K562 (cell line): ENCODE results near the gene FAM72C. TPM values are rescaled to one million over a fixed set of nuclear protein-coding genes. Genes with fewer than 3 reads are reported as not detected.
"Not testable (repeated sequence)": the region's sequence is repeated elsewhere in the genome, so short reads cannot be mapped to it uniquely, and the experiment has no call there.

Experiments
- ATAC-seq: fragments of 200-7000 bp; cut with Tn5 transposase; 3 replicates; pipeline ENCODE4 v1.9.1; 2020; ENCODE audit warnings: moderate library complexity
- Bru-seq: library from RNA; stranded (reverse); fragments of 400-500 nt; gene quantifications from one replicate; lab custom pipeline; 2021; lab: Mats Ljungman, UMichigan
- BruChase-seq, 2 experiments: library from RNA; stranded (reverse); fragments of 400-500 nt; gene quantifications; one replicate each; lab custom pipeline; 2021; lab: Mats Ljungman, UMichigan
- BruUV-seq: library from RNA; stranded (reverse); fragments of 400-500 nt; replicated peaks from 2 replicates; lab custom pipeline; 2021; lab: Mats Ljungman, UMichigan
- CTCF ChIA-PET: fragments of 300-600 bp; formaldehyde crosslinking; extraction: SDS; loops from one replicate; lab custom pipeline; 2021; ENCODE audit warnings: low intra/inter-chr PET ratio; lab: Yijun Ruan, JAX
- POLR2A ChIA-PET: fragments of 300-600, 350-650 bp; sonication (Branson Sonifier 250); formaldehyde crosslinking; extraction: SDS; loops from one replicate; lab custom pipeline; 2021; ENCODE audit warnings: antibody characterized with exemption, inconsistent platforms; lab: Yijun Ruan, JAX
- DNase-seq, 4 experiments: peaks; one replicate each; pipeline versions ENCODE4 v3.0.0 to v3.0.0-alpha.2; 2011 to 2018; ENCODE audit warnings: low spot score in 3 of 4, mixed read lengths in 3 of 4; ENCODE audit errors: extremely low read depth in 1 of 4
- FAIRE-seq: peaks from 2 replicates; lab custom pipeline; 2011; peaks lifted over from hg19 to GRCh38; lab: Jason Lieb, UNC
- H2AFZ ChIP-seq: 2 replicates; pipeline ENCODE4 v1.6.0; 2011; ENCODE audit warnings: low read depth, low read length, control low read depth, inconsistent platforms
- H3K27ac ChIP-seq: fragments of 200-600 bp; 3 replicates; pipeline ENCODE4 v1.8.0; 2011; ENCODE audit warnings: low read depth, mild to moderate bottlenecking, control low read depth, inconsistent platforms, low read length, moderate library complexity, mixed read lengths; ENCODE audit errors: extremely low read depth
- H3K27me3 ChIP-seq, 2 experiments: fragments of 300-600 bp in 1 of 2; 2 replicates in 1 of 2; 3 replicates in 1 of 2; pipeline versions ENCODE4 v1.6.0 to v1.8.0; 2011; ENCODE audit warnings: inconsistent platforms in 2 of 2, low read length in 2 of 2, mild to moderate bottlenecking in 1 of 2, mixed read lengths in 1 of 2, moderate library complexity in 1 of 2; ENCODE audit not compliant: control insufficient read depth in 2 of 2, insufficient read depth in 2 of 2
- H3K36me3 ChIP-seq: fragments of 300-600 bp; 3 replicates; pipeline ENCODE4 v1.8.0; 2011; ENCODE audit warnings: mild to moderate bottlenecking, low read length, inconsistent platforms; ENCODE audit not compliant: control insufficient read depth, insufficient read depth
- H3K4me1 ChIP-seq, 2 experiments: fragments of 200-600 bp in 1 of 2; replicated peaks in 1 of 2; 2 replicates in 1 of 2; 3 replicates in 1 of 2; pipeline versions ENCODE4 v1.5.1 to v1.8.0; 2011; ENCODE audit warnings: inconsistent platforms in 2 of 2, low read length in 2 of 2, mild to moderate bottlenecking in 1 of 2, mixed read lengths in 1 of 2, moderate library complexity in 1 of 2; ENCODE audit not compliant: control insufficient read depth in 2 of 2, insufficient read depth in 2 of 2
- H3K4me2 ChIP-seq: 2 replicates; pipeline ENCODE4 v1.6.1; 2011; ENCODE audit warnings: low read length, control low read depth, inconsistent platforms, mixed read lengths; ENCODE audit not compliant: insufficient read depth
- H3K4me3 ChIP-seq: fragments of 200-600 bp; sonication (generic), shearing (Covaris generic); 2 replicates; pipeline ENCODE4 v1.5.1; 2016; ENCODE audit warnings: control low read depth, inconsistent platforms
- H3K79me2 ChIP-seq: fragments of 200-600 bp; 3 replicates; pipeline ENCODE4 v1.8.0; 2011; ENCODE audit warnings: low read length, inconsistent platforms; ENCODE audit not compliant: control insufficient read depth, insufficient read depth
- H3K9ac ChIP-seq, 2 experiments: 2 replicates each; pipeline versions ENCODE4 v1.6.0 to v1.6.1; 2011; ENCODE audit warnings: low read depth in 2 of 2, low read length in 2 of 2, control low read depth in 1 of 2, inconsistent platforms in 1 of 2, mild to moderate bottlenecking in 1 of 2, mixed read lengths in 1 of 2; ENCODE audit not compliant: insufficient read depth in 1 of 2
- H3K9me1 ChIP-seq: one replicate; pipeline ENCODE4 v1.6.0; 2011; ENCODE audit warnings: inconsistent platforms, mild to moderate bottlenecking, low read length, moderate library complexity; ENCODE audit not compliant: control insufficient read depth, insufficient read depth
- H3K9me3 ChIP-seq: replicated peaks from 2 replicates; pipeline ENCODE4 v1.5.1; 2011; ENCODE audit warnings: low read depth, low read length, inconsistent platforms; ENCODE audit not compliant: control insufficient read depth, insufficient read depth
- H4K20me1 ChIP-seq: replicated peaks from 2 replicates; pipeline ENCODE4 v1.6.1; 2011; ENCODE audit warnings: low read length, inconsistent platforms, mixed read lengths; ENCODE audit not compliant: control insufficient read depth, insufficient read depth
- WGBS: fragments of 100-300 bp; shearing (Covaris generic); methylation state at CpG from one replicate; pipeline ENCODE4 v1.1.6; 2016; ENCODE audit warnings: low coverage, mixed read lengths; ENCODE audit not compliant: insufficient coverage; ENCODE audit errors: missing lambda C conversion rate; 5-methylcytosine and 5-hydroxymethylcytosine counted together
- in situ Hi-C: fragments of 300-500 bp; cut with MboI; formaldehyde crosslinking; loops from 4 replicates; pipeline ENCODE4 v1.15.0; 2018; ENCODE audit warnings: inconsistent platforms, mixed read lengths
- intact Hi-C: fragments of 100-400 bp; cut with micrococcal nuclease; formaldehyde crosslinking; loops from 2 replicates; pipeline ENCODE4 v1.14.2; 2022
- long read RNA-seq, 3 experiments: library from polyadenylated mRNA in 2 of 3; library from RNA in 1 of 3; unstranded in 2 of 3; stranded (forward) in 1 of 3; transcript quantifications; one replicate each; pipeline ENCODE4 v2.0.0, GENCODE V29; 2019 to 2022
- polyA minus RNA-seq, 3 experiments: library from RNA; depleted of rRNA, polyadenylated mRNA; stranded (reverse); fragments of >200 nt; gene quantifications; 2 replicates each; pipeline ENCODE4 v1.2.3, GENCODE V29; 2011
- polyA plus RNA-seq, 8 experiments: library from polyadenylated mRNA; depleted of rRNA in 4 of 8; stranded (reverse) in 5 of 8; unstranded in 3 of 8; fragments of >200 nt; fragmentation: Nextera tagmentation in 2 of 8; fragmentation: Illumina TruSeq in 1 of 8; extraction: Ambion mirVana in 2 of 8; extraction: Trizol in 1 of 8; gene quantifications; 2 replicates each; pipeline versions ENCODE4 v1.2.1 to v1.2.3, GENCODE V29; 2011 to 2014; ENCODE audit warnings: inconsistent platforms in 1 of 8, missing spikeins in 1 of 8
- total RNA-seq, 7 experiments: library from RNA; depleted of rRNA in 6 of 7; stranded (reverse); fragments of >200 nt in 6 of 7; fragmentation: Illumina TruSeq in 2 of 7; extraction: Trizol in 2 of 7; gene quantifications; 2 replicates each; pipeline versions ENCODE4 v1.2.1 to v1.2.3, GENCODE V29; 2011 to 2021; ENCODE audit warnings: low replicate concordance in 1 of 7

Gene FAM72C
- 4.3 and 10.5 TPM in 2 replicates for total RNA-seq (2011; cell fraction: chromatin; rRNA removed; ENCODE audit: low replicate concordance)
- 2.3 and 5.1 TPM in 2 replicates for total RNA-seq (2011; cell fraction: nucleolus; rRNA removed)
- 8.2 and 10.0 TPM in 2 replicates for total RNA-seq (2011; cell fraction: nucleoplasm; rRNA removed)
- 12.7 and 15.7 TPM in 2 replicates for total RNA-seq (2014; rRNA removed)
- total RNA-seq (2014; rRNA removed; fragmentation: Illumina TruSeq; extraction: Trizol), result 19.6 and 22.3 TPM in 2 replicates
- total RNA-seq (2015; rRNA removed; fragmentation: Illumina TruSeq; extraction: Trizol), result 17.0 and 17.1 TPM in 2 replicates
- 15.5 and 20.7 TPM in 2 replicates for total RNA-seq (2021)
- polyA plus RNA-seq (2011; rRNA removed), result 26.6 and 33.1 TPM in 2 replicates
- 6.8 and 14.5 TPM in 2 replicates for polyA plus RNA-seq (2011; cell fraction: cytosol; rRNA removed)
- 10.9 and 16.2 TPM in 2 replicates for polyA plus RNA-seq (2011; cell fraction: nucleus; rRNA removed)
- 17.2 and 17.4 TPM in 2 replicates for polyA plus RNA-seq (2012)
- polyA plus RNA-seq (2014; fragmentation: Illumina TruSeq; extraction: Trizol), result 29.4 and 43.5 TPM in 2 replicates
- polyA plus RNA-seq (2014; fragmentation: Nextera tagmentation; extraction: Ambion mirVana), result 1 to 10 TPM; 4.5 to 6.6 TPM
- polyA plus RNA-seq (2014; rRNA removed), result 21.2 and 30.6 TPM in 2 replicates
- 14.0 and 19.5 TPM in 2 replicates for polyA minus RNA-seq (2011; rRNA and poly(A)+ RNA removed)
- 5.1 and 11.2 TPM in 2 replicates for polyA minus RNA-seq (2011; cell fraction: cytosol; rRNA and poly(A)+ RNA removed)
- polyA minus RNA-seq (2011; cell fraction: nucleus; rRNA and poly(A)+ RNA removed), result 1.9 and 3.8 TPM in 2 replicates
- percentile 56 among the genes with signal in this experiment for Bru-seq, nascent RNA
- BruChase-seq, experiment 1, labeled RNA remaining after a 2-hour chase, result percentile 61 among the genes with signal in this experiment
- percentile 66 among the genes with signal in this experiment for BruChase-seq, experiment 2, labeled RNA remaining after a 6-hour chase
- long read RNA-seq, experiment 1, transcript FAM72C-202 (4 exons, 2,297 nt), result major isoform, 51 of 74 reads
- long read RNA-seq, experiment 1, partial matches to known transcripts, result 6 of 74 reads
- long read RNA-seq, experiment 1, other reads (novel, unspliced or antisense), result 14 of 74 reads
- long read RNA-seq, experiment 2, transcript FAM72C-202 (4 exons, 2,297 nt), result major isoform, 5 of 16 reads
- long read RNA-seq, experiment 2, partial matches to known transcripts, result 0 of 16 reads
- long read RNA-seq, experiment 2, other reads (novel, unspliced or antisense), result 10 of 16 reads
- long read RNA-seq, experiment 3, transcript FAM72C-202 (4 exons, 2,297 nt), result major isoform, 14 of 17 reads
- long read RNA-seq, experiment 3, partial matches to known transcripts, result 0 of 17 reads
- long read RNA-seq, experiment 3, other reads (novel, unspliced or antisense), result 3 of 17 reads

GRCh38 chr1:143971924-143972700, at the start of gene FAM72C:
TSS of gene FAM72C (minus strand) at chr1:143971986. CDS start at chr1:143971141, 845 bp downstream.
- ATAC-seq, result peak; percentile 87
- H3K9me1 ChIP-seq, POLR2A ChIA-PET, CTCF ChIA-PET, intact Hi-C loops, H3K36me3 ChIP-seq, H3K27me3 ChIP-seq, H4K20me1 ChIP-seq, H3K4me3 ChIP-seq, DNase-seq, H3K9ac ChIP-seq, H3K4me1 ChIP-seq, H3K27ac ChIP-seq, H2AFZ ChIP-seq, in situ Hi-C loops, H3K79me2 ChIP-seq, H3K9me3 ChIP-seq, BruUV-seq, H3K4me2 ChIP-seq, FAIRE-seq: not testable (repeated sequence)
- no CpG with 5 or more reads among the region's 48 CpGs for WGBS

GRCh38 chr1:144020001-144020738, 48.4 kb upstream of the FAM72C start:
- BruUV-seq, H3K27ac ChIP-seq, H4K20me1 ChIP-seq, H3K9ac ChIP-seq, H2AFZ ChIP-seq, H3K79me2 ChIP-seq, CTCF ChIA-PET, H3K4me3 ChIP-seq, FAIRE-seq, H3K27me3 ChIP-seq, H3K36me3 ChIP-seq, POLR2A ChIA-PET, intact Hi-C loops, H3K9me3 ChIP-seq, in situ Hi-C loops, H3K4me1 ChIP-seq, H3K4me2 ChIP-seq, DNase-seq, H3K9me1 ChIP-seq, ATAC-seq: not testable (repeated sequence)
- no CpG with 5 or more reads among the region's 3 CpGs for WGBS

GRCh38 chr1:144019101-144019500, 47.3 kb upstream of the FAM72C start:
- POLR2A ChIA-PET, H3K9ac ChIP-seq, BruUV-seq, H3K36me3 ChIP-seq, H3K9me3 ChIP-seq, H3K9me1 ChIP-seq, intact Hi-C loops, H3K4me3 ChIP-seq, H3K4me1 ChIP-seq, H3K27me3 ChIP-seq, in situ Hi-C loops, H3K4me2 ChIP-seq, H3K27ac ChIP-seq, FAIRE-seq, DNase-seq, H4K20me1 ChIP-seq, H2AFZ ChIP-seq, H3K79me2 ChIP-seq, ATAC-seq, CTCF ChIA-PET: not testable (repeated sequence)
- WGBS, result no CpG with 5 or more reads among the region's 2 CpGs
